ENCODE measurements around the gene CFAP100. TPM values are rescaled to one million over a fixed set of nuclear protein-coding genes. Genes with fewer than 3 reads are reported as not detected.

Gene CFAP100
- total RNA-seq, 3 donors from 2014 or later = not detected

DNA sequence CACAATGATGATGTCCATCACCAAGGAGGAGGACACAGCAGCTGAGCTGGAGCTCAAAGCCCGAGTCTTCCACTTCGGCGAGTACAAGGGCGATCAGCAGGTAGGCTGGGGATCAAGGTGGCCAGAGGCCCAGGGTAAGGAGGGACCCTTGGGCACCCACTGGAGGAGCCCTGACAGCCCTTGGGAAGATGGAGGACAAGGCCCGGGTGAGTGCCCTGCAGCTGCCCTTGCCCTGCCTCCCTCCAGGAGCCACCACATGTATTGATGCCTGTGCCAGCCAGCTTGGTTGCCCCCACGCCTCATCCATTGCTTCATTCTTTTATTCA is 38.4 kb downstream of the CFAP100 start:
- H3K4me3 ChIP-seq = no peak overlapping the region
- H3K36me3 ChIP-seq (ENCODE audit: low read depth) = no peaks in the 10 kb centered on the region
- intact Hi-C loops (cut with DNase I, micrococcal nuclease) = no loop called here
- no peak for DNase-seq
- H3K9me3 ChIP-seq = no peaks in the 10 kb centered on the region
- TF ChIP-seq, protein P1, sequence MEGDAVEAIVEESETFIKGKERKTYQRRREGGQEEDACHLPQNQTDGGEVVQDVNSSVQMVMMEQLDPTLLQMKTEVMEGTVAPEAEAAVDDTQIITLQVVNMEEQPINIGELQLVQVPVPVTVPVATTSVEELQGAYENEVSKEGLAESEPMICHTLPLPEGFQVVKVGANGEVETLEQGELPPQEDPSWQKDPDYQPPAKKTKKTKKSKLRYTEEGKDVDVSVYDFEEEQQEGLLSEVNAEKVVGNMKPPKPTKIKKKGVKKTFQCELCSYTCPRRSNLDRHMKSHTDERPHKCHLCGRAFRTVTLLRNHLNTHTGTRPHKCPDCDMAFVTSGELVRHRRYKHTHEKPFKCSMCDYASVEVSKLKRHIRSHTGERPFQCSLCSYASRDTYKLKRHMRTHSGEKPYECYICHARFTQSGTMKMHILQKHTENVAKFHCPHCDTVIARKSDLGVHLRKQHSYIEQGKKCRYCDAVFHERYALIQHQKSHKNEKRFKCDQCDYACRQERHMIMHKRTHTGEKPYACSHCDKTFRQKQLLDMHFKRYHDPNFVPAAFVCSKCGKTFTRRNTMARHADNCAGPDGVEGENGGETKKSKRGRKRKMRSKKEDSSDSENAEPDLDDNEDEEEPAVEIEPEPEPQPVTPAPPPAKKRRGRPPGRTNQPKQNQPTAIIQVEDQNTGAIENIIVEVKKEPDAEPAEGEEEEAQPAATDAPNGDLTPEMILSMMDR (IDR thresholded peaks at IDR 0.05) = no peak
- no peaks in the 10 kb centered on the region for H3K4me1 ChIP-seq (ENCODE audit: low read depth)
- ATAC-seq = no peak

DNA sequence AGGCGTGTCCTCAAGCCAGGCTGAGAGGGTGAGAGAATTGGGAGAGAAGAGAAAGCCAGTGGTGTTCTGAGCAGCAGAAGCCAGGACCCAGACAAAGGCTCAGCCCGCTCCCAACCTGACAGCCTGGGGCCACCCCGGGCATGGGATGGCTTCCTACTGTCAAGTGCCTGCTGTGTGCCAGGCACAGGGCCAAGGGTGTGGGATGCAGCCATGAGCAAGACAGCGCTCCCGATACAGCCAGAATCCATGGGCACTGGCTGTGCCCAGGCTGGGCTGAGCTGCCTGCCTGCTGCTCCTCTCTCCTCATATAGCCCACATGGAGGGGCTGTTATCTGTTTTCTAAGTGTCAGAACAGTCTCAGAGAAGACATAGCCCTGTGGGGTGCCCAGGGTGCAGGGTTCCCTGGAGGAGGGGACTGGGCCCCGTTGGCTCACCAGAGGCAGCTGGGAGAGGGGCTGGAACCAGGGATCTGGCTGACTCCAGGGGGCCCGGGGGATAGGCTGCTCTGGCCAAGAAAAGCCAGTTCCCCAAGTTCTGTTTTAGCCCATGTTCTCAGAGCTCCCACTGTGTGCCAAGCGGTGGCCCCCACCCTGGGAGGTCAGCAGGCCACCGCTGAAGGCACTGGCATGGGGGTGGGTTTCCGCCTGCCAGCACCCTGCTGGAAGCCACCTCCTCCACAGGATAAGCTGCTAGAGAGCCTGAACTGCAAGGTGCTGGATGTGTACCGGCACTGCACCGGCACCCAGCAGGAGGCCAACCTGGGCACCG is 39.0 kb downstream of the CFAP100 start:
- DNase-seq (no peak), ATAC-seq (peak; percentile 8)
- TF ChIP-seq, protein P1 (IDR thresholded peaks at IDR 0.05) = no peak
- Histone ChIP-seq H3K36me3 (ENCODE audit: low read depth) (no peaks in the 10 kb centered on the region), H3K4me3 (no peak overlapping the region), H3K4me1 (ENCODE audit: low read depth) (no peaks in the 10 kb centered on the region), H3K9me3 (no peaks in the 10 kb centered on the region)
- intact Hi-C loops (cut with DNase I, micrococcal nuclease) = no loop called here

DNA sequence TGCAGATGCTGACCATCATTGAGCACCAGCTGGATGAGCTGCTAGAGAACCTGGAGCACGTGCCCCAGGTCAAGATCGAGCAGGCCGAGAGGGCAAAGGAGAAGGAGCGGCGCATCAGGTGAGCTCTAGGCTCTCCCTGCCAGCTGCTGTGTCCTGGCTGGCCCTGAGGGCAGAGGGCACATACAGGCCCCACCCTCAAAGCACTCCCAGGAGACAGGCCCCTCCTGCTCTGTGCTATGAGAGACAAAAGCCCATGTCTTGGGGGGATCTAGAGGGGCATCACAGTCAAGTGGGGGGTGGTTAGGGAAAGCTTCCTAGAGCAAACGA is 39.5 kb downstream of the CFAP100 start:
- intact Hi-C loops (cut with DNase I, micrococcal nuclease) = no loop called here
- no peaks in the 10 kb centered on the region for H3K4me1 ChIP-seq (ENCODE audit: low read depth)
- H3K9me3 ChIP-seq = no peaks in the 10 kb centered on the region
- ATAC-seq (peak; percentile 16), DNase-seq (no peak)
- H3K36me3 ChIP-seq (ENCODE audit: low read depth) = no peaks in the 10 kb centered on the region
- TF ChIP-seq, protein P1 (IDR thresholded peaks at IDR 0.05) = no peak
- no peak overlapping the region for H3K4me3 ChIP-seq

DNA sequence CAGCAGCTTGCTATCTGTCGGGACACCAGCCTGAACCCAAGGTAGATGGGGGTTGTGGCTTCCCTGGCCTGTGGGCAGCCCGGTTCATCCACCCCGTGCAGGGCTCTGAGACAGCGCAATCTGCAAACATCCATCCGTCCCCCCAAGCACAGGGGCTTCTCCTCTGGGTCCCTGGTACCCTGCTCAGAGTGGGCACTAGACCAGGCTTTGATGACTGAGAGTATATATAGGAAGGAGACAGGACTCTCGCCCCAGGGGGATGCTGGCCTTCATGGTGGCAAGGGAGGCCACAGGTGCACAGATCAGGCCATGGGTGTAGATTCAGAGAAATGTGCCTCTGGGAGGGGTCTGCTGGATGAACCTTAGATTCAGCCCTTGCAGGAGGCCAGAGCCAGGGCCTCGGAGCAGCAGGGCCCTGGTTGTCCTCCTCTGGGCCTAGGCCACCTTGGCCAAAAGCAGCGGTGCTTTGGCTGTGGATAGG is 40.3 kb downstream of the CFAP100 start:
- ATAC-seq (no peak), DNase-seq (no peak)
- intact Hi-C loops (cut with DNase I, micrococcal nuclease) = no loop called here
- Histone ChIP-seq H3K4me1 (ENCODE audit: low read depth) (no peaks in the 10 kb centered on the region), H3K36me3 (ENCODE audit: low read depth) (no peaks in the 10 kb centered on the region), H3K4me3 (no peak overlapping the region), H3K9me3 (no peaks in the 10 kb centered on the region)
- TF ChIP-seq, protein P1 (IDR thresholded peaks at IDR 0.05) = no peak

DNA sequence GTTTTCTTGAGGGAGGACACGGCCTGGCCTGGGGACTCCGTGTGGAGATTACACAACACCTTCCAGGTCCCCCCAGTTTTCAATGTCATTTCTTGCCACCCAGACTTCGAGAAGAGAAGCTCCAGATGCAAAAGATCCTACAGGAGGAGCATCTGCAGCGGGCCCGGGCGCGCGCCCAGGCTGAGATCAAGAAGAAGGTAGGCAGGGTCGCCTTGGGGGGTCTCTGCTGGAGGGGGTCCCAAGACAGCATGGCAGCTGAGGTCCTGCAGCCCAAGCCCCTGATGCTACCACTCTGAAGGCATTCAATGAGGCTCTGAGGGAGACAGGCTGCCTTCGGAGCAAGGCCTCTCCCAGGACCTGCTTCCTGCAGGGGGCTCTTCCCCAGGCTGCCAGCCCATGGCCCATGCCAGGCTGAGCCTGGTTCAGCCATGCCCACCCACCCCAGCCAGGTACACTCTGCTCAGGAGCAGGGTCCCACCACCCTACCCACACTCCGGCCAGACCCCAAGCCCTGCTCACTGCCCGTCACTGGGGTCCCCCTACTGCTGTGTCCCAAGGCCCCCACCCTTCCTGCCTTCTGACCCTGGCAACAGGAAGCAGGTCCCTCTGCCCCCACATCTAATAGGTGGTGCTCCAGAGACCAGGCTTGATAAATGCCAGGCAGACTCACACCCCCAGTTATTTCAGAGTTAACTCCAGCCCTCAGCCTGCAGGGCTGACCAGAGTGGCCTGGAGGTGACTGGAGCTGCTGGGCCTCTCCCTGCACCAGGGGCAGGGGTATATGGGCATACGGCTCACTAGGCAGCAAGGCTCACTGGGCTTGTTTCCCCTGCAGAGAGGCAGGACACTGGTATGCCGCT is 41.0 kb downstream of the CFAP100 start:
- Histone ChIP-seq H3K4me3 (no peak overlapping the region), H3K9me3 (no peaks in the 10 kb centered on the region), H3K36me3 (ENCODE audit: low read depth) (no peaks in the 10 kb centered on the region), H3K4me1 (ENCODE audit: low read depth) (no peaks in the 10 kb centered on the region)
- TF ChIP-seq, protein P1 (IDR thresholded peaks at IDR 0.05) = no peak
- peak; percentile 9 for ATAC-seq
- DNase-seq = no peak
- intact Hi-C loops (cut with DNase I, micrococcal nuclease) = no loop called here

Data from mucosa of descending colon (tissue), 3 donors.